HG03565 (cell line): ENCODE results near the gene DMD.
A peak's percentile ranks its signal among the peaks of the same experiment; 100 is the strongest.
"Not testable (repeated sequence)": the region's sequence is repeated elsewhere in the genome, so short reads cannot be mapped to it uniquely, and the experiment has no call there.

Experiments
- ATAC-seq: cut with Tn5 transposase; IDR thresholded peaks from one replicate; pipeline ENCODE4 v1.9.1; 2021; ENCODE audit warnings: mild to moderate bottlenecking, moderate library complexity; ENCODE audit not compliant: unreplicated experiment

DMD gene

GRCh38 chrX:31649201-31649600 lies 1562.1 kb downstream of the DMD start:
- ATAC-seq, result no peak

- ATAC-seq, result no peak
Measured at GRCh38 chrX:31633349-31633748, 1578.0 kb downstream of the DMD start.

GRCh38 chrX:31629195-31629594 lies 1582.2 kb downstream of the DMD start:
- ATAC-seq, result no peak

- ATAC-seq, result no peak
Measured at GRCh38 chrX:31609130-31609529, 1602.2 kb downstream of the DMD start.

- no peak for ATAC-seq
Measured at GRCh38 chrX:31608638-31609037, 1602.7 kb downstream of the DMD start.

GRCh38 chrX:31606771-31607170 lies 1604.6 kb downstream of the DMD start:
- ATAC-seq, result no peak

- peak; percentile 86 for ATAC-seq
Measured at GRCh38 chrX:31604629-31605221, 1606.6 kb downstream of the DMD start.

- no peak for ATAC-seq
Measured at GRCh38 chrX:31603411-31604120, 1607.8 kb downstream of the DMD start.

- ATAC-seq, result no peak
Measured at GRCh38 chrX:31600823-31601222, 1610.5 kb downstream of the DMD start.

- no peak for ATAC-seq
Measured at GRCh38 chrX:31593353-31593752, 1618.0 kb downstream of the DMD start.

GRCh38 chrX:31591355-31591754 lies 1620.0 kb downstream of the DMD start:
- no peak for ATAC-seq

- no peak for ATAC-seq
Measured at GRCh38 chrX:31590581-31591114, 1620.7 kb downstream of the DMD start.

- ATAC-seq, result no peak
Measured at GRCh38 chrX:31589503-31589902, 1621.8 kb downstream of the DMD start.

GRCh38 chrX:31588355-31588754 lies 1623.0 kb downstream of the DMD start:
- ATAC-seq, result no peak

GRCh38 chrX:31583892-31584291 lies 1627.5 kb downstream of the DMD start:
- ATAC-seq, result not testable (repeated sequence)

- ATAC-seq, result no peak
Measured at GRCh38 chrX:31580726-31581125, 1630.6 kb downstream of the DMD start.

- no peak for ATAC-seq
Measured at GRCh38 chrX:31580227-31580626, 1631.1 kb downstream of the DMD start.

GRCh38 chrX:31572360-31572759 lies 1639.0 kb downstream of the DMD start:
- no peak for ATAC-seq

GRCh38 chrX:31570658-31571057 lies 1640.7 kb downstream of the DMD start:
- ATAC-seq, result no peak

GRCh38 chrX:31563792-31564191 lies 1647.6 kb downstream of the DMD start:
- no peak for ATAC-seq

GRCh38 chrX:31555506-31555905 lies 1655.8 kb downstream of the DMD start:
- no peak for ATAC-seq

GRCh38 chrX:31551913-31552312 lies 1659.4 kb downstream of the DMD start:
- ATAC-seq, result no peak
